Sigmoid colon (tissue), 4 donors: Measurements from ENCODE around the gene ADGRV1.

Experiments used
- EP300 ChIP-seq, 4 donors: sonication (generic); formaldehyde crosslinking; IDR thresholded peaks; one replicate each; pipeline ENCODE4 v1.6.1; 2017; ENCODE audit warnings: antibody characterized with exemption in 4 of 4
- POLR2A ChIP-seq, 2 donors: fragments of 450-650 bp; IDR thresholded peaks; one replicate each; pipeline ENCODE4 v1.6.1; 2016; ENCODE audit warnings: antibody characterized with exemption in 2 of 2, mild to moderate bottlenecking in 2 of 2, moderate library complexity in 2 of 2
- POLR2AphosphoS5 ChIP-seq, 4 donors: sonication (generic); formaldehyde crosslinking; IDR thresholded peaks; one replicate each; pipeline ENCODE4 v1.6.1; 2017; ENCODE audit warnings: antibody characterized with exemption in 4 of 4
- TF ChIP-seq, protein P1 (sequence below), 4 experiments: fragments of 450-650 bp in 3 of 4; fragments of 200-600 bp in 1 of 4; IDR thresholded peaks; one replicate each; pipeline ENCODE4 v1.5.1; 2016 to 2019; ENCODE audit warnings: antibody characterized with exemption in 4 of 4, mild to moderate bottlenecking in 3 of 4, moderate library complexity in 2 of 4

DNA sequence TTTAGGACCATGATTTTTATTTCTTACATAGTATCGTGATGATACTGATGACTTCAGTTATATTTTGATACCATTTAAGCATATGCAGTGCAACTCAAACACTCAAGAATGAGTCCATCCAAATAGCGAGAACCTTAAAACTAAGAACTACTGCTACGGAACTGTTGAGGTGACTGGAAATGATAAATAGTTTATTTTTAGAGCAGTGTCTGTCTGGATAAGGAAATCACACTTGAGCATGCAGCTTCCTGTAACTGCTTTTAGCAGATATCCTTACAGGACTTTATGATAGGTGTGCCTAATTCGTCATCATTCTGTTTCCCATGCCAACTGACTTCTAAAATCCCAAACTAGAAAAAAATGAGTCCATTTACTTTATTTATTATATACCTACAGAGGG is 85.5 kb downstream of the ADGRV1 start:
- TF ChIP-seq POLR2A (IDR thresholded peaks at IDR 0.05) (no peak), POLR2AphosphoS5 (IDR thresholded peaks at IDR 0.05) (no peak), EP300 (IDR thresholded peaks at IDR 0.05) (no peak)
- TF ChIP-seq, protein P1, sequence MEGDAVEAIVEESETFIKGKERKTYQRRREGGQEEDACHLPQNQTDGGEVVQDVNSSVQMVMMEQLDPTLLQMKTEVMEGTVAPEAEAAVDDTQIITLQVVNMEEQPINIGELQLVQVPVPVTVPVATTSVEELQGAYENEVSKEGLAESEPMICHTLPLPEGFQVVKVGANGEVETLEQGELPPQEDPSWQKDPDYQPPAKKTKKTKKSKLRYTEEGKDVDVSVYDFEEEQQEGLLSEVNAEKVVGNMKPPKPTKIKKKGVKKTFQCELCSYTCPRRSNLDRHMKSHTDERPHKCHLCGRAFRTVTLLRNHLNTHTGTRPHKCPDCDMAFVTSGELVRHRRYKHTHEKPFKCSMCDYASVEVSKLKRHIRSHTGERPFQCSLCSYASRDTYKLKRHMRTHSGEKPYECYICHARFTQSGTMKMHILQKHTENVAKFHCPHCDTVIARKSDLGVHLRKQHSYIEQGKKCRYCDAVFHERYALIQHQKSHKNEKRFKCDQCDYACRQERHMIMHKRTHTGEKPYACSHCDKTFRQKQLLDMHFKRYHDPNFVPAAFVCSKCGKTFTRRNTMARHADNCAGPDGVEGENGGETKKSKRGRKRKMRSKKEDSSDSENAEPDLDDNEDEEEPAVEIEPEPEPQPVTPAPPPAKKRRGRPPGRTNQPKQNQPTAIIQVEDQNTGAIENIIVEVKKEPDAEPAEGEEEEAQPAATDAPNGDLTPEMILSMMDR (IDR thresholded peaks at IDR 0.05) = no peak
